ENCODE measurements around the gene SENP1.

Gene SENP1

DNA sequence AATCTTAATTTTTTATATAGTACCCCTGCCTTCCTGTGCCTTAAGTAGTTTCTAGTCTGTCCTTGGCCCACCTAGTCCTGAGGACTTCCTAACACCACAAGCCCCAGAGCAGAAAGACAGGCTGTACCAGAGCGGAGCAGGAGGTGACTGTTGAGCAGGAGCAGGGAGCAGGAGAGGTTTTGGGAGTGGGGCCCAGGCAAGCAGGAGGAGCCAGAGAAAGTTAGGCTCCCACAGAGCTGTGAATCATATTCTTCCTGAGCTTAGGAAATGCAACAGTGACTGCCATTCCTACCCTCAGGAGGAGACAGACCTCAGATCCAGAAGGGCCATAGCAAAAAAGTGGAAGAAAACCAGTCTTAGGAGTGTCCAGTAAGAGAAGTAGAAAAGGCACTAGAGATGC lies 73.3 kb downstream of the SENP1 start:
- no peak for DNase-seq

DNA sequence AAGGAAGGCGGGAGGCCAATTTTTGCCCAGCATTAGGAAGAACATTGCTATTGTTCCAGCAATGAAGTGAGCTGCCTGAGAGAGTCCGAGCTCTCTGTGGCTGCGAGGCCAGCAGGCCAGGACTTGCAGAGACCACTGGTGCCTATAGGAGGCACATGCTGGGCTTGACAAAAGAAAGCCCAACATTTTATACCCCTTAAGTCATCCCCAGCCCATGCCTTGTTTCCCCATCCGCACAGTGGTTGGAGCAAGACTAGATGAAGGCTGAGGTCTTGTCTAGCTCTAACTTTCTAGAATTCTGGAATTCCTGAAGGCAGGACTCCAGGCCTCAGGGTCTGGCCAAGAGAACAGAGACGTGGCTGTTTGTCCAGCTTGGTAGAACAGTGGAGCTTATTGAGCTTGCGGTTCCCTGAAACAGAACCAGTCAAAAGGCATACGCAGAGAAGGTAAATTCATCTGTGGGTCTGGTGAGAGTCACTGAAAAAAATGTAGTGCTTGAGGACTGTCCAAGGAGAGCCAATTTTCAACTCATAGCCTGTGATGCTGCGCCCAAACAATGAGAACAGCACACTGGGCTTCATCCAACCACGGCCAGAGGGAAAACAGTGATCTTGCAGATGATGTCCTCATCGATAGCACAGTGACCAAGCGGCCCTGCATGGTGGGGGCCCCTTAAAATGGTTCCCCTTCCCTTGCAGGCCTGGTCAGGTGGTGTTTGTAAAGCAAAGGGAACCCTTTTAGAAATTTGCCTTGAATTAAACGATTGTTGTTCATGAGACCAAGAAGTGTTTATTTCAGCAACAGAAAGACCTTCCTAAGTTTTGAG lies 74.5 kb downstream of the SENP1 start:
- DNase-seq = no peak

DNA sequence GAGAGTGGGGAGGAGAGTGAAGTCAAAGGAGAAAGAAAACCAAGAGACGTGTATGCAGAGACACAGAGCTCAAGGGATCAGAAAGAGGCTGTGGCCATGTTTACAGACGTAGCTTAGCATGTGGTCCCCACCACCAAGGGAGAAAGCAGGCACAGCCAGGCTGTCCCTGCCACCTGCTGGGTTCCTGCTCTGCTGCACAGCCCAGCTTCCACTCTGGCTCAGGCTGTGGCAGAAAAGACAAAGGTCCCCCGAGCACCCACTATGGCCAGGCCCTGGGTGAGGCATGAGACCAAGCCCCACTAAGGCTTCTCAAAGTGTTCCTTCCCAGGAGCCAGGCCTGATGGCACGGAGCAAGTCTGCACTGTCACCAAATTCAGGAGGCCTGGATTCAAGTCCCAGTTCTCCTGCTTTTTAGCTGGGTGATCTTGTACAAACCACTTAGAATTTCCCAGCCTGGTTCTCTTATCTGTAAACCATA lies 75.7 kb downstream of the SENP1 start:
- no peak for DNase-seq

DNA sequence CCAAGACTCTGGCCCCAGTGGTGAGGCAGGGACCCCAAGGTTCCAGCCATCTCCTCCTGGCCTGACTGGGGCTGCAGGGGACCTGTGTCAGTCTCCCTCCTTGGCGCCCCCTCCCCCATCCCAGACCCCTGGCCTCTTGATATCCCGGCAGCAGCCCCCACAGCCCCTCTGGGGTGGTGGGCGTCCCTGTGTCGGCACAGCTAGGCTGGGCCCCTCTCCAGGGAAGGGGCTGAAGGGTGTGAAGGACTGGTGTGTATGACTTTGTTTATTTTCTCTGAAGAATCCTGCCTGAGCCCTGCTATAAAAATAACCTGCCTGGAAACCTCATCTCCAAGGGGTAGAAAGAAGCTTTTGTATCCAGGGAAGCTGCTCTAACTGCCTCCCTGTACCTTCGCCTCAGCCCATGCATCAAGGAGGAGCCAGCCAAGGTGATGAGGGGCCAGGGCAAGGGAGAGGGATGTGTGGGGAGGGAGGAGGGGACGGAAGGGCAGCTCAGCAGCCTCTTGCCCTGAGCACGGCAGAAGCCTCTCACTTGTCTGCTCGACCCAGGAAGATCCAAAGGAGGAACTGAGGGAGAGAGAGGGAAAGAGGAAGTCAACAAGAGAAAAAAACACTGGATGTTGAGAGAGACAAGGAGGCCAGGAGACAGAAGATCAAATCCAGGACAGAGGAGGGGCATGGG lies 76.2 kb downstream of the SENP1 start:
- no peak for DNase-seq

DNA sequence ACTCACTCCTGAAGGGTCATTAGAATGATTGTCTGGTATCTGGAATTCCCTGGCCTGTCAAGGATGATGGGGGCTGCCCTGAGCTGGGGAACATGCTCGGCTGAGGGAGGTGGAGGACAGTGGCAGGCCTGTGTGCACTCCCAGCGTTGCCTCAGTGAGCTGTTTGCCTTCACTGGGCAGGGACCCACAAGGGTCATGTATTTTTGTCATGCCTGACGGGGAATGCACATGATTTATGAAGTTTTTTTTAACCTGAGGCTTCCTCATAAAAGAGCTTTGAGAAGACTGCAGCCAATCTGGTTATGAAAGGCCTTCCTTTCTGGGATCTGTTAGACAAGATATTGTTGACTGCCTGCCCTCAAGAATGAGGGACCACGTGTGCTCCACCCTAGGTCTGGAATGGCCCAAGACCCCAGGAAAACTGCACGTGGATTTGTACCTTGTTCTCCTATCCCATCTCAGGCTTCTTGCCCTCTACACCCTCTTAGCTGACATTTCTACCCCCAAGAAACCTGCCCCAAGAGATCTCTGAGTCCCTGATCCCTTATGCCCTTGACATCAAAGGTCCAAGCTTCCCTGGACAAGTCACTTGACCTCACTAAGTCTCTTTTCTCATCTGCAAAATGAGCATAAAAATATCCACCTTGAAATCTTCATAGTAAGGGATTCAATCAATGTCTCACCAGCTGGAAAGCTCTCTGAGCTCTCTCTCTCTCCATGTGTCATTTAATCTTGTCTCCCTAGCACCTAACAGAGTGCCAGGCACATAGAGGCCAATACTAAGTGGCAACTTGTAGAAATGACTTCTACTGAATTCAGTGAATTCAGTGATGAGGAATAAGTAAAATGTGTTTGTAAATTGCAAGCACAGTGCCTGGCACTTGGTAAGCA lies 77.1 kb downstream of the SENP1 start:
- no peak for DNase-seq

DNA sequence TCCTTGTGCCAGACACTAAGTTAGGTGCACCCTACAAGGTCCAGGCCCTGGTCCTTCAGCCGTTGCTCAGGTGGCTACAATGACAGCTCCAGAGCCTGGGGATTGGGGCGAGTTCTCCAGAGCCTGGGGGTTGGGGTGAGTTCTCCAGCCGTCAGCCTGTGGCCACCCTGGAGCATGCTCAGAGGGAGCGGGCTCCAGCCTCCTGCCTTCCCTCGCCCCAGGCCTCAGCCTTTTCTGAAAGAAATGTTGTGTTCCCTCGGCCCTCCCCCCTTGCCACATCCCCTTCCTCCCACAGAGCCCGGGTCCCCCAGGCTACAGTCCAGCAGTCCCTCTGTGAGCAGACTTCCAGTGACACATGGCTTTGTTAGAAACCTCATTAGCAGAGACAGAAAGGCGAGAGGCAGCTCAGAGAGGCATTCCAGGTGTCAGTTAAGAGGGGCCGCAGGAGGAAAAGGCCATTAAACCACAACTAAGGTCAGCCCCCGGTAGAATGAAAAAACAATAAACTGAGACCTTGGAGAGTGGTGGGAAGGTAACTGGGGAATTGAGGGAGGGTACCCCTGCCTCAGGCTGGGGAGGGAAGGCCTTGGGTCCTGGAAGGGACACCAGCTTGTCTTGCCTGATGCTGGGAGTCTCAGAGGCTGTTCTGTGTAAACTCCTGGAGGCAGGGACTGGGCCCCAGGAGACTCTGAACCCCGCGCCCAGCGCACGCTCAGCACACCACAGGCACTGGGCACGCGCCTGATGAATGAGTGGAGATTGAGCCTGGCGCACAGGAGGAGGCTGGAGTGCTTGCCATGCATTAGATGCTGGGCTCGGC lies 78.5 kb downstream of the SENP1 start:
- no peak for DNase-seq

DNA sequence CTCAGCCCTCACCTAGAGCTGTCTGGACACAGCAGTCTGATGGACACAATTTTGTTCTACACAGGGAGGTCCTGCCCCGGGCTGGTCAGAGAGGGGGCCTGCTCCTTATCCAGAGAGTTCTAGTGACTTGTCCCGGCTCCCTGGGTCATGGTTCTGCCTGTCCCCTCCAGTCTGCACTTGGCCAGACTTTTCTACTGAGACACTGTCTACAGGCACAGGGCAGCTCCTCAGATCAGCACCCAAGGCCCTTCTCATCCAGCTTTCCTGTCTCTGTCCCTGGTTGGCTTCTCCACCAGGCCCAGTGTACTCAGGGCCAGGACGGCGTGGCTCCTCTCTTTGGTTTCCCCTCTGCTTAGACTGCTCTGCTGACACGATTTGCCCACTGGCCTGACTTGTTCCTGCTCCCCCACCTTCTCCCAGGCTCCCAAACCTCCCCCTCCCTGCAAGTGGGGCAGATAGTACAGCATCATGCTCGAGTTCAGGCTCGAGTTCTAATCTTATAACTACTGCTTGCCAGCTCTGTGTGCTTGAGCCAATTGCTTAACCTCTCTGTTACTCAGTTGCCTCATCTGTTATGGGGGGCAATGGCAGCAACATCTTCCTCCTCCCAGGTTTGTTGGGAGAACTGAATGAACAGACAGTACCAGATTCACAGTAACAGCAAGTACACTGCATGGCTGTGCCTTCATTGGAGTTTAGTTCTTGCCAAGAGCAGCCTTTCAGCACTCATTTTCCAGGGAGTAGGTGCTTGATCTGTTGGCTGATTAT lies 79.6 kb downstream of the SENP1 start:
- no peak for DNase-seq

DNA sequence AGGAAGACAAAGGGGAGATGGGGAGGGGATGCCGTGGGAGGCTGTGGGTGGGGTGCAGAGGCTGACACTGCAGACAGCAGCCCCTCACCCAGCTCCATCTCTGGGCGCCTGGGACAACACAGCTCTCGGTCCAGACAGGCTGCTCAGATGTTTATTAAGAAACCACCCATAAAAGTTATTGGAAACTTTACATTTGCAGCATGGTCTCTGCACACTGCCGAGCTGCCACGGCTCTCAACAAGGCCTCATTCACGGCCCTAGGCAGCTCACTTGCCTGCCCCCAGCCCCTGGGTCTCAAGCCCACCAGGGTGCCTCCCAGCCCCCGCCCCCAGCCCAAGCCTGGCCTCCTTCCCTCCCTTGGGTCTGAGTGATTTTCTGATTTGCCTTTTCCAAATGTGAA lies 80.6 kb downstream of the SENP1 start:
- DNase-seq = no peak

DNA sequence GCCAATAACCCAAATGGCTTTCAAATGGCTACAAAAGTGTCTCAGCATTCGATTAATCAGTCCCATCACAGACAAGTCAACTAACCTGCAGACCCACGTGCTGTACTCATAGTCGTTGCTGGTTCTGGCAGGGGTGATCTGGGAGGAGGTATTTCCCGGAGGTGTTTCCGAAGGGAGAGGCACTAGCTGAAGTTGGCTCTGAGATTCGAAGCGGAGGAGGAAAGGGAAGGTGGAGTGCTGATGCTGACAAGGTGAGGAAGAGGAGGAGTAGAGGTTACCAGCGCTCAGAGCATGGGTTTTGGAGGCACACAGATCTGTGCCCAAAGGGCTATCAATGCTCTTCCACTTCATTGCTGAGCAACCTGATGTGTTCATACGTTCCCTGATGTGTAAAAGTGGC lies 81.1 kb downstream of the SENP1 start:
- DNase-seq = no peak

DNA sequence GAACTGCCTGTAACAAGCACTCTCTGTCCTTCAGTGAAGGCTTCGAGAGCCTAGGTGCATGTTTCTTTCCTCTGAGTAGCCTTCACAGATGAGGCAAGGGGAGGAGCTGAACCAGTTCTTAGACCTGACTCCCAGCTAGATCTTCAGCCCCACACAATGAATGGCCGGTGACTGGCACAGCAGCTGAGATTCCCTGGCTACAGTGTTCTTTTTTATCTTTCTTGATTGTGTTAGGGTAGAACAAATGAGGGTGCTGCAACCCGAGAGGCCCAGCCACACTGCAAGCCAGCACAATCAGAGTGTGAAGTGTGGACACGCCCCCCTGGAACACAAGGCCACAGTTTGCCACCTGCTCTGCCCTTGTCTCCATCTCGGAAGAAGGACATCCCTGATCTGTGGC lies 82.5 kb downstream of the SENP1 start:
- DNase-seq = no peak

DNA sequence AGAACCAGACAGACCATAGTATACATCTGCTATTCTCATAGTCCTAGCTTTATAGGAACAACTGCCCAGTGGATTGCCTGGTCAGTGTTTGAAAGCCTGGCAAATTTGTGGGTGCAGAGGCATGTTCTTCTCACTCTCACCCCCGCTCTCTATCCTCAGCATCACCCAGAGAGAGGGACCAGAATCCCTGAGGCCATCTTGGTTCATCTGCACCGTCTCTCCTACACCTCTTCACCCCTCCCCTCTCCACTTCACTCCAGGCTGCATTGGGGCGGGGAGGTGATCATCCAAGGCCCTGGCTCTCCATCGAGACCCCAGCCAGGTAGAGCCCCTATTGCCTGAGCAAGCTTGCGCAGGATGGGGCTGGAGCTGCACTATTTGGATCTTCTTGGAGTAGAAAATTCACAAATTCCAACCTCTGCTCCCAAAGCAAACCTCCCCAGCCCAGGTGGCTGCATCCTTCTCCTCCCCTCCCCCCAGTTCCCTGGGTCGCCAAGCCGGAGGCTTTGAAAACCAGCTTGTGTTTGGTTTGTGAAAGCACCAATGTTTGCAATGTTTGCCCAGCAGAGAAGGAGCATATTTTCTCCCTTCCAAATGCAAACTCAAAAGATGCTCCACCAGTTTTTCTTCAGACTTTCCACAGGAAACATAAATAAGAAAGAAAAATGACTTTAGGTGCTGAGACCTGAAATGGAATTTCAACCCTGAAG lies 83.0 kb downstream of the SENP1 start:
- DNase-seq = no peak

DNA sequence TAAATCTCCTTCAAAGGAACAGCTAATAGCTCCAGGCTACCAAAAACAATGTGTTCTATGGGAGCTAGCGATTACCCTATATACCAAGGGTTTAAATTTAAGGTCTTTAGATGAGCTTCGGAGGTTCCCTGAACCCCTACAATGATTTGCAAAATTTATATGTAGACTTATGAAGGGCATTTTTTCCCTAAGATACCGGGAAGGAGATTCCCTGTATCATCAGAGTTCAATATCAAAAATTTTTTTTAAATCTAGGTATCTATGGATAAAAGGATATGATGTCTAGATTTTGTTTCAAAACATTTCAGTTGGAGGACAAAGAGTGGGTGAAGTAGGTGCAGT lies 83.7 kb downstream of the SENP1 start:
- no peak for DNase-seq

DNA sequence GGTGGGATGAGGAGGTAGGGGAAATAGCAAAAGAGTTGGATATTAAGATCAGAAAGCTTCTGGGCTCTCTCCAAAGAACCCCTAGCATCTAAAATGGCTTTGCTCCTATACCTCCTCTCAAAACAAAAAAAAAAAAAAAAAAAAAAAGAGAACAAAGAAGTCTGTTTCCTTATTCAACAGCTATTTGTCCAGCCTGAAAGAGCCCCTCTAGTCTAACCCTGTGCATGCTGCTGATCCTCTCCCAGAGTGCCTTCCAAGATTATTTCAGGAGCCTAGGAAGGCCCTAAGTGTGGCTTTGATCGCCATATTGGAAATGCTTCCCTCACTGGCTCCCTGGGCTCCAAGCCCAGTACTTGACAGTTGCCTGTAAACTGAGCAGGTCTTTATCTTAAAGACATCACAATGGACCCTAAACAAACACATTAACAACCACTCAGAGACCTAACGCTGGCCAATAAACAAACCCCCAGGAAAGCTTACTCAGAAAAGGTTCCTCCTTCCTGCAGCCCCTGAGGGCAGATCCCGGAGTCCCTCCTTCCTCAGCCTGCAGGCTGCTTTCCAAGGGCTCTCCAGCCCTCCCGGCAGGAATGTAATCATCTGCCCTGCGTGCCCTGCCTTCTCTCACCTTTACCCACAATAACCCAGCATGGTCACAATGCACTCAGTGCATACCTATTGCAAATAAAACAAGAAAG lies 84.2 kb downstream of the SENP1 start:
- DNase-seq = peak; percentile 89

DNA sequence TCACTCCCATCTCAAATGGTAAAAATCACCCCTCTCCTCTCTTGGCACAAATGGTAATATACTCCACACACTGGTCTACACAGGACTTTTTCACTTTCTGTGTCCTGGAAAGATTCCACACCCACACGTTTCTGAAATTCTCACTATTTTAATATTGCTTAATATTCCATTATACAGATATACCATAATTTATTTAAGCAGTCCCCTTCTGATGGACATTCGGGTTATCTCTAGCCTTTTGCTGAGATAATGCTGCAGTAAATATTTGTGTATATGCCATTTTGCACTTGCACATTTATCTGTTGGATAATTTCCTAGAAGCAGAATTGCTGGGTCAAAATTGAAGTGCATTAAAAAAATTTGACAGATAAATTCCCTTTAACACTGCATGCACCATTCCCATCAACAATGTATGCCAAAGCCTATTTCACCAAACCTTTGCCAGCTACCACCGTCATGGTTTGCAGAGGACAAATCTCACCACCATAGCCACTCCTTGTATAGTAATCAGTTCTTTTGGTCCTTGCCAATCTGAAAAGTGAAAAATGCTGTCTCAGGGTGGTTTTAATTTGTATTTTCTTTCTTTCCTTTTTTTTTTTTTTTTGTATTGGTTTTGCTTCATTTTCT lies 86.1 kb downstream of the SENP1 start:
- DNase-seq = no peak

DNA sequence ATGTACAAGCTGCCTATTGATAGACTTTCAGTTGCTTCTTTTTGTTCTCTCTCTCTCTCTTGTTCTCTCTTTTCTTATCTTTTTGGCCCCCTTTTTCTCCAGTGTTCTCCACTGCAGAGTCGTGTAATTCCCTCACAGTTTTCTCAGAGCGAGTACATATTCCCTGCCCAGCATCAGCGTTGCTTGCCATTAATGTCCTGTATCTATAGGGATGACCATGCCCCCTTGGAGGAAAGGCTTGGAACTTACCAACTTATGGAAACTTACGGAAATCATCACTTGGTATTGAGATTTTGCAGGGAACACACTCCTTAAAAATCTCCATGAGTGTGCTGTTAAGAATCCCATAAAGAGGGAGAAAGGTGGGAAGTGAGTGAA lies 87.3 kb downstream of the SENP1 start:
- no peak for DNase-seq

DNA sequence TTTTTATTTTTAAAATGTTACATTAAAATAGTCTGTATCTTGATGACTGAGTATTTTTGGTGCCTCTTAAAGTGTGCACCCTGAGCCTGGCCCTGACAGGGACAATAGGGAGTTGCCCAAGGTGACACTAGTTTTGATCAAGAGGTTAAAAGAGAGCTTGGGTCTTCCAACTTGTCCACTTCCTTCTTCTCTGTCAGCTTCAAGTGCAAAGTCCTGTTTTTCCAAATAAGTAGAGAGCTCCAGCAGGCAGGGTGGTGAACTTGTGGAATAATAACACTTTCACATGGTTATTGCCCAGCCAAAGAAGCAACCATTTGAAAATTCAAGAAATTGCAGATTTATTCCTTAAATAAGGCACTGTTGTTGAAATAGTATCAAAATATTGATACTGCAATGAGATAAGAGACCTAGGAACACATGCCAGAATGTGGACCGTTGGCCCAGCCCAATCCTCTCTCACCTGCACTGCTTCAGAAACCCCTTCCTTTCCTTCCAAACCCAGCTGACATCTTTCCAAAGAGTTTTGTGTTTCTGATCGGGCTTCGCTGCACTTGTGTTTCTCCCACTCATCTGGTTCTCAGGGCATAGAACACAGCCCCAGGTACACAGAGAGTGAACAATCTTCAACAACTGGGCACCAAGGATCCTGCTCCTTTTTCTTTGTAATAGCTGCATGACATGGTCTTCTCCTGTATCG lies 87.8 kb downstream of the SENP1 start:
- no peak for DNase-seq

DNA sequence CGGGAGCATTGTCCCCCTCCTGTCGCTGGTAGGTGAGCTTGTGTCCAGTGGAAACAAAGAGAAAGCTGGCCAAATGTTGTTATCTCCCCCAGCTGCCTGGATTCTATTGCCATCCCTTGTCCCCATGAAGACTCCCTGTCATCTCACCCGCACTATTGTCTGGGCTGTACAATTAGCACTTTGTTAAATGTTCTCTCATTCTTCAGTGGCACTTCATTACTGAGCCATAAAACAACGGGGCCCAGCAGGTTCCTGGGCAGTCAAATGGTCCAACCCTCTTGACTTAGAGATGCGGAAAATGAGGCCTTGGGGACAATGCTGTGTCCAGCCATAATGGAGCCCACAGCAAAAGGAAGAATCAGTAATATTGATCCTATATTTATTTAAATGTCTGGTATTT lies 88.4 kb downstream of the SENP1 start:
- no peak for DNase-seq

DNA sequence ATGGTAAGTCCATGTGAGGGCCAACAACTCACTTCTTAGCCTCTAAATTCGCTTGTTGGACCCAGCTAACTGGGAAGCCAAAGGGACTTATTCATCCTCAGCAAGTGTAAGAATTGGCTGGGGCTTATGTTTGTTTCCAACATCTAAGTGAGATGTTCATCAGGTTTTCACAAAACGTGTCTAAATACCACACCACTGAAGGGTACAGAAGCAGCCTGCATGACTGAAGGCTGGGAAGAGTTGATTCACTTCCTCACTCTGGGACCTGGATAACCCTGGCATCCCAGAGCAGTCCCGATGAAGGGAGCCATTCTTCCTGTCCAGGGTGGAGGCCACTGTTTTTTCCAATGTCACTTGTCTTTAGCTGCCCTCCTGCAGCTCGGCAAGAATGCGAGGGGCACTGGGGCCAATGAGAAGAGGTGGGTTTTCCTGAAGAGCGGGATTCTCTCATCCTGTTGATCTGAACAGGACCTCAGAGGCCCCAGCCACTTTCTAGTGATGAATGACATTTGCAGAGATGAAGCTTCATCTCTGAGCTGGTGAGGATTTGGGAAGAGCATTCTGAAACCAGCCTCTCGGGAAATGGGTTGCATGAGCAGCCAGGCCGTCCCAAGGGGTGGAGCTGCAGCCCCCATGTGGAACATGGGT lies 89.4 kb downstream of the SENP1 start:
- DNase-seq = no peak

DNA sequence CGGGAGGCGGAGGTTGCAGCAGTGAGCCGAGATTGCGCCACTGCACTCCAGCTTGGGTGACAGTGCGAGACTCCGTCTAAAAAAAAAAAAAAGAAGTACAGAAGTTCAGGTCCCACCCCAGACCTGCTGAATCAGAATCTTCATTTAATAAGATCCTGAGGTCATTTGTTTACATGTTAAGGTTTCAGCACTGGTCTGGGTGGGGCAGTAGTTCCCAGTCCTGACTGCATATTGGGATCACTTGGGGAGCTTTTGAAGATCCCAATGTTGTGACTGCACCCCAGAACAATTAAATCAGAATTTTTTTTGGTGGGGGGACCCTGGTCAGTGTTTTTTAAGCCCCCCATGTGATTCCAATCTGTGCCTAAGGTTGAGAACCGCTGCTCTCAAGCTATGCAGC lies 89.9 kb downstream of the SENP1 start:
- no peak for DNase-seq
